GM12874 (cell line): ENCODE results near the gene TTLL6.

ENCODE experiments used
- CTCF ChIP-seq: IDR thresholded peaks from 2 replicates; pipeline ENCODE4 v1.5.1; 2011; ENCODE audit warnings: low read depth, mild to moderate bottlenecking, control low read depth, low read length, moderate library complexity; ENCODE audit not compliant: insufficient read depth

TTLL6 gene

GRCh38 chr17:48816774-48817590 lies at the start of gene TTLL6:
TSS of gene TTLL6 (minus strand) at chr17:48817229. CDS start at chr17:48817072, 157 bp downstream.
- TF ChIP-seq CTCF: no peak

GRCh38 chr17:48860456-48860855 lies 43.4 kb upstream of the TTLL6 start:
- TF ChIP-seq CTCF: no peak

- peak; percentile 14; the same call in 1 of the 2 replicates for TF ChIP-seq CTCF
These were observed 43.0 kb upstream of the TTLL6 start for GRCh38 chr17:48860034-48860433.

DNA sequence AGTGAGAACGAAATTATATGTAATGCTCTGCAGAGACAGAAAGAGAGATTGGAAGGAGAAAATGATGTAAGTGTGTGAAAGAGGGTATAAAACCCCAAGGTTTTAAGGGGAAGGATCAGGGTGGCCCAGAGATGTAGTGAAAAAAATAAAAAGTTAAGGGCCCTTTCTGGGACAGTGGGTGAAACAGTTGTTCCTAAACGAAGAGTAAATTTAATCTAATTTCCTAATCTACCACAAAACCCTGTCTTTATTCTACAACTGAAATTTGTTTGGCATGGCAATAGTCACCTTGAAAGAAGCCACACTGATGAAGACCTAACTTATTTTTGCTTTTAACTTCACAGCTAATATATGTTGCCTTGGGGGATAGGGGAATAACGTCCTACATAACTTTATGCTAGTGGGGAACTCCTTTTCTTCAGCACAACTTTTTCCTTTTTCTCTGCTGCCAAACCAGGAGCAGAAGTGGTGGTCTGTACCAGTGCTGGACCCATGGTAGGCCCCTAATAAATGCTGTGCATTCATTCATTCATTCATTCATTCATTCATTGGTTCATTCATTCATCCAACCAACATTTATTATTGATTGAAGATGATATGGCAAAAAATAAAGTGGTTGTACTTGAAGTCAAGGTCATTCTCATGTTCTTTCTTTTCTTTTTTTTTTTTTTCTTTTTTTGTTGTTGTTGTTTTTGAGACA lies 39.2 kb upstream of the TTLL6 start:
- no peak for TF ChIP-seq CTCF

DNA sequence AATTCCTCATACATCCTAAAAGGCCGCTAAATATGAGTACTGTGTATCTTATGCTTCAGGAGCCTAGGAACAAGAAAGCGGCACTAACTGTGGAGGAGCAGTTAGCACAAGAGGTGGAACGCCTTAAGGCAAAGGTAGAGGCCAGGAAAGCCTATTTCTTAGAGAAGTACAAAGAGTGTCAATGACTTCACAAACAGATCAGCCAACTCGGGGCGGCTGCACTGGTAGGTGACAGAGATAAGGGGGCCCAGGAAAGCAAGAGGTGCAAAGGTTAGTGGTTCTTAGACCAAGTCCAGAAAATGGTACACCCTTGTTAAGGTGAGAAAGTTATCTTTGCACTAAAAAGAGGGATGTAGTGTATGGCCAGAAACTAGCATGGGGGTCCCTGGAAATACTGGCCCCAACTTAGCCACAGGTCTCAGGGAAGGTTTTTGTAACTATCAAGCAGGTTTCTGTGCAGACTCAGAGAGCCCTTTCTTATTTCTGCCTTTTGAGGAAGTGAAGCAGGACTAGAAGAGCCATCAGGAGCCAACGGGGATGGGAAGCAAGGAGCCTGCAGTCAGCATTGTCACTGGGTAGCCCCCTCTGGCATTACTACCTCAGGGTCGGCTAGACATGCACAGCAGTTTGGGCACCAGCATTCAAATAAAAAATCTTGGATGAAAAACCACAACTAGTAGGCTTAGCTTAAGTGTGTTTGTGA lies 37.9 kb upstream of the TTLL6 start:
- TF ChIP-seq CTCF: no peak

DNA sequence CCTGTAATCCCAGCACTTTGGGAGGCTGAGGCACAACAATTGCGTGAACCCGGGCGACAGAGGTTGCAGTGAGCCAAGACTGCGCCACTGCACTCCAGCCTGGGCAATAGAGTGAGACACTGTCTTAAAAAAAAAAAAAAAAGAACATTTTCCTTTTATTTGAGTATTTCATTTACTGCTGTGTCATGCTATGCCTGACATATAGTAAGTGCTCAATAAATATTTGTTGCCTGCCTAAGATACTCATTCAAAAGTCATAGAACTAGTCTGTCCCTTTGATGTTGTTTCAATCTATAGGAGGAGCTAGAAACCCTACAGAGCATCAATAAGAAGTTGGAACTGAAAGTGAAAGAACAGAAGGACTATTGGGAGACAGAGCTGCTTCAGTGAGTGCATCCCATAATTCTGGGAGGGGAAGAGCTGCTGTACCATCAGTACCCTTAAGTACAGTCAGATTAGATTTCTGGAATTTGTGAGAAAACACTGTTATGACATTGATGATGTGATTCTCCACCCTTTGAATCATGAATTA lies 33.8 kb upstream of the TTLL6 start:
- TF ChIP-seq CTCF: no peak
